DMS 273 treated with DMSO at 0.1 percent for 48 hours (cell line): Measurements from ENCODE around the gene PAOX.

ENCODE experiments used
- DNase-seq: peaks from one replicate; lab custom pipeline; 2025; lab: John Stamatoyannopoulos, UW

PAOX gene

GRCh38 chr10:133439517-133440461 lies 60.7 kb downstream of the PAOX start:
- no peak for DNase-seq

GRCh38 chr10:133440633-133441285 lies 61.7 kb downstream of the PAOX start:
- DNase-seq: no peak
